C4-2B (cell line): ENCODE results near the gene SCO1.
A peak's percentile ranks its signal among the peaks of the same experiment; 100 is the strongest.

Experiments
- ZFX ChIP-seq: fragments of 450-650 bp; IDR thresholded peaks from 2 replicates; pipeline ENCODE4 v1.6.1; 2017
- TF ChIP-seq, protein P1 (sequence below): fragments of 450-650 bp; conservative IDR thresholded peaks from 2 replicates; pipeline ENCODE4 v1.5.1; 2017; ENCODE audit warnings: mild to moderate bottlenecking

DNA sequence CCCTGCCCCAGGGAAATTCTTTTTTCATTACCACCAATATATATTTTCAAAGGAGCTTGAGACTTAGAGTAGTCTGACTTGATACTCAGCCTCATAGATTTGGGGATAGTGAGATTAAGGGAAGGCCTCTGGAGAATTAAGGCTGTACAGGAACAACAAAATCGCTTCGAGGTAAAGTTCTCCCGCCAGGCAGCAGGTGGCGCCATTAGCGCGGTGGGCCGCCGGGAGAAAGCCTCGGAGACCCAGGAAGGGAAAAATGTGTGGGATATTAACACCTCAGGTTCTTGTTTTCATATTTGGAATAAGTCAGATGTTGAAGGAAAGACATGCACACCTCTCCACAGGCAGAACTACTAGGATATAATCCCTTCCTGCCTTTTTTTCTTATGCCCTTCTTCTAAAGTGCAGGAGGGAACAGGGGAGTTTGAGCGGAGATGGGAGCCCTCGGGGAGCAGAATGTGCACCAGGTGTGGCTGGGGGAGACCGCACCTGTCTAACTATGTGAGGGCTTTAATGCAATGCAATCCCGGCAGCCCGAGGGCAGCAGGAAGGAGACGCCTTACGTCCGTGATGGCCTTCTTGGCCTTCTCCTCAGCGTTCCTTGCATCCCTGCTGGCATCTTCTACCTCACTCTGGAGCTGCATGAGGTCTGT, 66.2 kb downstream of the SCO1 start:
- TF ChIP-seq, protein P1, sequence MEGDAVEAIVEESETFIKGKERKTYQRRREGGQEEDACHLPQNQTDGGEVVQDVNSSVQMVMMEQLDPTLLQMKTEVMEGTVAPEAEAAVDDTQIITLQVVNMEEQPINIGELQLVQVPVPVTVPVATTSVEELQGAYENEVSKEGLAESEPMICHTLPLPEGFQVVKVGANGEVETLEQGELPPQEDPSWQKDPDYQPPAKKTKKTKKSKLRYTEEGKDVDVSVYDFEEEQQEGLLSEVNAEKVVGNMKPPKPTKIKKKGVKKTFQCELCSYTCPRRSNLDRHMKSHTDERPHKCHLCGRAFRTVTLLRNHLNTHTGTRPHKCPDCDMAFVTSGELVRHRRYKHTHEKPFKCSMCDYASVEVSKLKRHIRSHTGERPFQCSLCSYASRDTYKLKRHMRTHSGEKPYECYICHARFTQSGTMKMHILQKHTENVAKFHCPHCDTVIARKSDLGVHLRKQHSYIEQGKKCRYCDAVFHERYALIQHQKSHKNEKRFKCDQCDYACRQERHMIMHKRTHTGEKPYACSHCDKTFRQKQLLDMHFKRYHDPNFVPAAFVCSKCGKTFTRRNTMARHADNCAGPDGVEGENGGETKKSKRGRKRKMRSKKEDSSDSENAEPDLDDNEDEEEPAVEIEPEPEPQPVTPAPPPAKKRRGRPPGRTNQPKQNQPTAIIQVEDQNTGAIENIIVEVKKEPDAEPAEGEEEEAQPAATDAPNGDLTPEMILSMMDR = peak; percentile 98
- no peak for TF ChIP-seq ZFX
